GM18502 (cell line): ENCODE results near the gene RHBDL3.
"Not testable (repeated sequence)": the region's sequence is repeated elsewhere in the genome, so short reads cannot be mapped to it uniquely, and the experiment has no call there.

Experiments
- ATAC-seq: cut with Tn5 transposase; IDR thresholded peaks from one replicate; pipeline ENCODE4 v1.9.1; 2021; ENCODE audit warnings: mild to moderate bottlenecking; ENCODE audit not compliant: unreplicated experiment, poor library complexity

Gene RHBDL3

GRCh38 chr17:32350666-32351418, 85.2 kb downstream of the RHBDL3 start:
- ATAC-seq, result peak; percentile 31

GRCh38 chr17:32352734-32353133, 87.1 kb downstream of the RHBDL3 start:
- ATAC-seq, result not testable (repeated sequence)

DNA sequence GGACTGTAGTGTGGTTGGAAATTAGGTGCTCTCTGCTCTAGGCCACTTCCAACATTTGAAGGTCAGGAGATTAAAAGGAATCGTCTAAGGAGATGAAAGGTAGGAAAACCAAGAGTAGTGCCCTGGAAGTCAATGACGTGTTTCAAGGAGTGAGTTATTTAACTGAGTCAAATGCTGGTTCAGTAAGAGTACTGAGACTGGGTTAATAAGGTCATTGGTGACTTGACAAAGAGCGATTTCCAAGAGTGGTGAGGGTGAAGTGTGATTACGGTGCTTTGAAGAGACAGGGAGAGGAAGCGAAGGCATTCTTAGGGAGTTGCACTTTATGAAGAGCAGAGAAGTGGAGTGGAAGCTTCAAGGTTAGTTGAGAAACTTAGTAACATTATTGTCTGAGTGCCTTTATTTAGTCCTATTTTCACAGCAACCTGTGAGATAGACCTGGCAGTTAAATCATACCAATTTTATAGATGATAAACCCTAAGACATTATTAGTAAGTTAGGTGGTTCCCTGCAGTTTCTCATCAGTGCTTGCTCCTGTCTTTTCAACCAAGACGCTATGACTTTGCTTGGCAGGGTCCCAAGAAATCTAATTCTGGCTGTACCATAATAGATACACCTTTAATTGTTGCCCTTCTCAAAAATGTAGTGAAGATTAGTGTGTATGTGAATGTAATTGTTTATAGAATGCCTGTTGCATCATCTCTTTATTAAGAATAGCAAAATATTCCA, 90.2 kb downstream of the RHBDL3 start:
- ATAC-seq, result no peak

DNA sequence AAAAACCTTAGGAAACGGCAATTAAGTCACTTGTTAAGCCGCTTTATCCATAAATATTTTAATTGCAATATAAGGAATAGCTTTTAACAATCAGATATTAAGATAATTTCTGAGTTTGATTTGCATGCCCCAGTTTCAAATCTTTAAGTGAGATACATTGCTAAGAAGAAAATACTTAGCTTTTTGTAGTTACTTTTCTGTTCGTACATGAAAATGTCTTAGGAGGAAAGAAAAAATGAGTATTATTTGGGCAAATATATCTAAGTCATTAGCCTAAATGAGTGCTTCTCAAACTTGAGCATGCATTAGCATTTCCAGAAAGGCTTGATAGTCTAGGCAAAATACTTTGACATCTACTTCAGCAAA, 90.7 kb downstream of the RHBDL3 start:
- no peak for ATAC-seq

GRCh38 chr17:32356750-32357149, 91.1 kb downstream of the RHBDL3 start:
- no peak for ATAC-seq

- no peak for ATAC-seq
Measured at GRCh38 chr17:32357615-32358014, 92.0 kb downstream of the RHBDL3 start.

DNA sequence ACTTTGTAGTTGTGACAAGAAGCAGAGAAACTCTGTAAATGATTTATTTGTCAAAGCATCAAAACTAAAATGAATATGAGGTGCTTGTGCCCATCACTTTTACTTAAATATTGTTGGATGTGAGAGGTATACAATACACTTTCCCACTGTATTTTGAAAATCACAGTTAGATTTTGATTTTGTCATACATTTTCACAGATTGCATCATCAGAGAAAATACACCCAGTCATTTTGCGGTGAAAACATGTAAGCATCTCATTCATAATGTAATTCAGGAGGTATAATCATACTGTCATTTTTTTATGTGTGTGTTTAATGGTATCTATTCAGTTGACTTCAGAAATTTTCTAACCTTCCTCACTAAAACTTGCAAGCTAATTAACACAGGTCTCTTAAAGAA, 95.6 kb downstream of the RHBDL3 start:
- no peak for ATAC-seq

- ATAC-seq, result no peak
Measured at GRCh38 chr17:32370426-32370825, 104.8 kb downstream of the RHBDL3 start.
